Fibroblast of lung (primary cell): ENCODE results near the gene TMEM143. TPM values are rescaled to one million over a fixed set of nuclear protein-coding genes. Genes with fewer than 3 reads are reported as not detected.

ENCODE experiments used
- DNase-seq, 2 donors: peaks; one replicate each; pipeline versions ENCODE4 v3.0.0 to v3.0.0-alpha.2; 2010; ENCODE audit warnings: low read depth in 2 of 2
- H2AFZ ChIP-seq: 2 replicates; pipeline ENCODE4 v1.5.1; 2012; ENCODE audit warnings: low read length, control low read depth, inconsistent platforms
- H3K27ac ChIP-seq: 2 replicates; pipeline ENCODE4 v1.5.1; 2011; ENCODE audit warnings: low read length, control low read depth; ENCODE audit not compliant: insufficient read depth
- H3K27me3 ChIP-seq: 2 replicates; pipeline ENCODE4 v1.5.1; 2011; ENCODE audit warnings: mild to moderate bottlenecking, low read length; ENCODE audit not compliant: control insufficient read depth, insufficient read depth
- H3K36me3 ChIP-seq: 2 replicates; pipeline ENCODE4 v1.5.1; 2011; ENCODE audit warnings: low read length; ENCODE audit not compliant: control insufficient read depth, insufficient read depth
- H3K4me1 ChIP-seq: 2 replicates; pipeline ENCODE4 v1.5.1; 2011; ENCODE audit warnings: low read length; ENCODE audit not compliant: control insufficient read depth, insufficient read depth; ENCODE audit errors: extremely low read depth
- H3K4me2 ChIP-seq: 2 replicates; pipeline ENCODE4 v1.5.1; 2011; ENCODE audit warnings: low read length, control low read depth; ENCODE audit not compliant: insufficient read depth; ENCODE audit errors: extremely low read depth
- H3K4me3 ChIP-seq, 4 experiments: fragments of 200-600 bp in 1 of 4; sonication (generic) in 1 of 4; replicated peaks in 1 of 4; 2 replicates each; pipeline ENCODE4 v1.5.1; 2011 to 2016; ENCODE audit warnings: low read length in 4 of 4, low read depth in 3 of 4, mild to moderate bottlenecking in 3 of 4, control low read depth in 2 of 4, inconsistent platforms in 1 of 4, mixed read lengths in 1 of 4; ENCODE audit not compliant: insufficient read depth in 1 of 4; ENCODE audit errors: control extremely low read depth in 1 of 4
- H3K79me2 ChIP-seq: 2 replicates; pipeline ENCODE4 v1.5.1; 2012; ENCODE audit warnings: mild to moderate bottlenecking, low read length, inconsistent platforms; ENCODE audit not compliant: control insufficient read depth, insufficient read depth
- H3K9ac ChIP-seq: 2 replicates; pipeline ENCODE4 v1.5.1; 2011; ENCODE audit warnings: mild to moderate bottlenecking, low read length, control low read depth; ENCODE audit not compliant: insufficient read depth
- H3K9me3 ChIP-seq: 2 replicates; pipeline ENCODE4 v1.5.1; 2012; ENCODE audit warnings: low read depth, low read length; ENCODE audit not compliant: control insufficient read depth, insufficient read depth
- H4K20me1 ChIP-seq: 2 replicates; pipeline ENCODE4 v1.5.1; 2011; ENCODE audit warnings: low read length; ENCODE audit not compliant: control insufficient read depth, insufficient read depth; ENCODE audit errors: extremely low read depth
- EZH2 ChIP-seq: IDR thresholded peaks from 2 replicates; pipeline ENCODE4 v1.5.1; 2012; ENCODE audit warnings: low read length, control low read depth, mild to moderate bottlenecking; ENCODE audit errors: missing control alignments
- polyA plus RNA-seq, 2 donors: library from polyadenylated mRNA; depleted of rRNA in 1 of 2; stranded (reverse) in 1 of 2; unstranded in 1 of 2; fragments of >200 nt; gene quantifications; 2 replicates each; pipeline ENCODE4 v1.2.1, GENCODE V29; 2011 to 2012; ENCODE audit warnings: missing spikeins in 1 of 2
- total RNA-seq: library from RNA; depleted of rRNA; stranded (reverse); fragments of >200 nt; gene quantifications from 2 replicates; pipeline ENCODE4 v1.2.1, GENCODE V29; 2014
- TF ChIP-seq, protein P1 (sequence below), 2 donors: IDR thresholded peaks in 1 of 2; conservative IDR thresholded peaks in 1 of 2; 1 replicate in 1 of 2; 2 replicates in 1 of 2; pipeline ENCODE4 v1.5.1; 2011 to 2012; ENCODE audit warnings: low read length in 2 of 2, control low read depth in 1 of 2, inconsistent platforms in 1 of 2, low read depth in 1 of 2, mild to moderate bottlenecking in 1 of 2

TMEM143 gene
- total and polyA plus RNA-seq, 2 donors (not counting 1 experiment from before 2014, with no cell fraction given) = 4.0 to 8.3 TPM

DNA sequence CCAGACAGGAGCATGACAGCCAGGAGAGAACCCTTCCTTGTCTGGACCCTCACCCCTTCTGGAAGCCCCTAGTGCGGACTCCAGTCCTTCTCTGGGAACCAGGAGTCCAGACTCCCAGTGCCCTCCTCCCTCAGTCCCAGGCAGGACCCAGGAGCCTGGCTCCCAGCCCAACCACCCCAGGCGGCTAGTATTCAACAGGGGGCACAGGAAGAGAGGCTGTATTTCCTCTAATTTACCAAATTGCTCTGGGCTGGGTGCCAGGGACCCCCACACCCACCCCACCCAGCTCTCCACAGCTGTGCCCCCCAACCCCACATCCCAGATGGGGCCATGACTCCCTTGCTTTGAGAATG lies 33.1 kb upstream of the TMEM143 start:
- Histone ChIP-seq H3K4me3 (no peak overlapping the region), H3K9ac (no peak overlapping the region), H3K4me1 (no peaks in the 10 kb centered on the region), H3K36me3 (no peaks in the 10 kb centered on the region), H3K27ac (no peak overlapping the region), H3K4me2 (no peak overlapping the region), H4K20me1 (no peaks in the 10 kb centered on the region), H3K9me3 (no peaks in the 10 kb centered on the region), H3K27me3 (peaks cover 32% of the 10 kb centered on the region), H3K79me2 (no peaks in the 10 kb centered on the region), H2AFZ (no peak overlapping the region)
- DNase-seq = no peak
- no peak for TF ChIP-seq EZH2

DNA sequence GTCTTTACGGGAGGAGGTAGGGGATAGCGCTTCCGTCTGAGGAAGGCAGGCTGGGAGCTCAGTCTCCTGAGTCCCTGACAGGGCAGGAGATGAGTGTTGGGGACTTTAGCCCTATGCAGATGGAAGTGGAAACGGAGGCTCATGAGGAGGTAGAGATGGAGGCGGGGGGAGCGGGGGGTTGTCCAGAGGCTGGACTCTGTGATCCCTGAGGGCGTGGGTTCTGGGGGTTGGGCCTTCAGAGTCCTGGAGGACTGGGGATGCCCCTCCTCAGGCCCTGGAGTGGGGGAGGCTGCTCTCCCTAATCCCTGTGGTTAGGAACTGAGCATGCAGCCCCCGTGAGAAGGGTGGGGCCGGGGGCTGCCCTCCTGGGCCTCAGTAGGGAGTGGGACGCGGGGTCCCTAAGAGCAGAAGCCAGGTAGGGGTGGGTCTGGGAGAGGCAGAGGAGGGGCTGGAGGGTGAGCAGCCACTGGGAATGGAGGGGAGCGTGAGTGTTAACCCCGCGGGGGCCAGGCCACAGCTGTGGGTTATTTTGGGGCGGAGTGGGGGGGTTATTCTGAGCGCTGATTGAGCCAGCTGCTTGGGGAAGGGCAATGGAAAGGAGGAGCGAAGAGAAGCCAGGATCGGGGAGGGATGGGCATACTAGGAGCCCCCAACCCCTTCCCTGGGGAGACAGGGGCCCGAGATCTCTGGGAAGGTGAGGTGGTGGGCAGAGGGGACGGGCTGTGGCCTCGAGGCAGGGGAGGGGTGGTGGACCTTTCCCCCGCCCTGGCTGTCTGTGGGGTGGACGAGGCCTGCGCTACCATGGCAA lies 32.5 kb upstream of the TMEM143 start:
- no peak overlapping the region for H3K4me3 ChIP-seq
- TF ChIP-seq EZH2 = no peak
- TF ChIP-seq, protein P1, sequence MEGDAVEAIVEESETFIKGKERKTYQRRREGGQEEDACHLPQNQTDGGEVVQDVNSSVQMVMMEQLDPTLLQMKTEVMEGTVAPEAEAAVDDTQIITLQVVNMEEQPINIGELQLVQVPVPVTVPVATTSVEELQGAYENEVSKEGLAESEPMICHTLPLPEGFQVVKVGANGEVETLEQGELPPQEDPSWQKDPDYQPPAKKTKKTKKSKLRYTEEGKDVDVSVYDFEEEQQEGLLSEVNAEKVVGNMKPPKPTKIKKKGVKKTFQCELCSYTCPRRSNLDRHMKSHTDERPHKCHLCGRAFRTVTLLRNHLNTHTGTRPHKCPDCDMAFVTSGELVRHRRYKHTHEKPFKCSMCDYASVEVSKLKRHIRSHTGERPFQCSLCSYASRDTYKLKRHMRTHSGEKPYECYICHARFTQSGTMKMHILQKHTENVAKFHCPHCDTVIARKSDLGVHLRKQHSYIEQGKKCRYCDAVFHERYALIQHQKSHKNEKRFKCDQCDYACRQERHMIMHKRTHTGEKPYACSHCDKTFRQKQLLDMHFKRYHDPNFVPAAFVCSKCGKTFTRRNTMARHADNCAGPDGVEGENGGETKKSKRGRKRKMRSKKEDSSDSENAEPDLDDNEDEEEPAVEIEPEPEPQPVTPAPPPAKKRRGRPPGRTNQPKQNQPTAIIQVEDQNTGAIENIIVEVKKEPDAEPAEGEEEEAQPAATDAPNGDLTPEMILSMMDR (conservative IDR thresholded peaks at IDR 0.05 in 1 of 2, IDR thresholded peaks at IDR 0.05 in 1 of 2; ENCODE audit: low read depth in 1 of 2, low read length in 2 of 2) = no peak
- H3K9ac ChIP-seq = no peak overlapping the region
- H3K4me1 ChIP-seq = no peaks in the 10 kb centered on the region
- peaks cover 32% of the 10 kb centered on the region for H3K27me3 ChIP-seq
- H3K9me3 ChIP-seq = no peaks in the 10 kb centered on the region
- no peaks in the 10 kb centered on the region for H4K20me1 ChIP-seq
- H3K79me2 ChIP-seq = peaks cover 1% of the 10 kb centered on the region
- no peaks in the 10 kb centered on the region for H3K36me3 ChIP-seq
- H2AFZ ChIP-seq = no peak overlapping the region
- DNase-seq = no peak
- no peak overlapping the region for H3K4me2 ChIP-seq
- no peak overlapping the region for H3K27ac ChIP-seq

DNA sequence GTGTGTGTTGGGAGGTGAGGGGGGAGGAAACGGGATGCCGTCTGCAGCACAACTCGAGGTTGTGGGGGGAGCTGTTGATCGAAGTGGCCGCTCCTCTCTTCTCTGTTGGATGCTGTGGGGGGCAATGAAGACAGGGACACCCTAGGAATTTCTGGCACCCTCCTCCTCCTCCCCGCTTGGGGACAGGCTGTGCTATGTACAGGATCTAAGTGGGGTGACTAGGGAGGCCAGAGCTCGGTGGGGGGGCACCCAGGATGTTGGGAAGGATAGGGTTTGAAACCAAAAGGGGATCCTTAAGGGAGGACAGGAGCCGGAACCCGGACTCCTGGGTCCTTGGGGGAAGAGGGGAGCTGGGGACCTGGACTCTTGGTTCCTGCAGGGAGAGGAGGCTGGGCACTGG lies 31.8 kb upstream of the TMEM143 start:
- H2AFZ ChIP-seq = no peak overlapping the region
- no peaks in the 10 kb centered on the region for H4K20me1 ChIP-seq
- H3K4me2 ChIP-seq = no peak overlapping the region

More for the DNA sequence above, 31.8 kb upstream of the TMEM143 start:
- DNase-seq = no peak
- H3K9me3 ChIP-seq = no peaks in the 10 kb centered on the region
- no peak overlapping the region for H3K27ac ChIP-seq
- no peak for TF ChIP-seq EZH2
- TF ChIP-seq, protein P1 (conservative IDR thresholded peaks at IDR 0.05 in 1 of 2, IDR thresholded peaks at IDR 0.05 in 1 of 2; ENCODE audit: low read depth in 1 of 2, low read length in 2 of 2) = no peak
- no peak overlapping the region for H3K4me3 ChIP-seq
- H3K36me3 ChIP-seq = no peaks in the 10 kb centered on the region
- H3K27me3 ChIP-seq = peaks cover 32% of the 10 kb centered on the region
- no peaks in the 10 kb centered on the region for H3K4me1 ChIP-seq
- H3K79me2 ChIP-seq = peaks cover 8% of the 10 kb centered on the region
- H3K9ac ChIP-seq = no peak overlapping the region
